Melanocyte of skin (primary cell): ENCODE data around the gene SMAD9. TPM values are rescaled to one million over a fixed set of nuclear protein-coding genes. Genes with fewer than 3 reads are reported as not detected.

Source experiments
- total RNA-seq, 2 donors: library from RNA; depleted of rRNA; stranded (reverse); fragments of >200 nt; gene quantifications; 2 replicates each; pipeline ENCODE4 v1.2.3, GENCODE V29; 2012

The SMAD9 gene
- under 1 TPM; 0.34 to 0.67 TPM for total RNA-seq

GRCh38 chr13:36919833-36920615, at the start of gene SMAD9:
Gene SMAD9, minus strand, starts transcription at chr13:36920238. Its CDS starts 40,549 bp downstream, at chr13:36879689.

DNA sequence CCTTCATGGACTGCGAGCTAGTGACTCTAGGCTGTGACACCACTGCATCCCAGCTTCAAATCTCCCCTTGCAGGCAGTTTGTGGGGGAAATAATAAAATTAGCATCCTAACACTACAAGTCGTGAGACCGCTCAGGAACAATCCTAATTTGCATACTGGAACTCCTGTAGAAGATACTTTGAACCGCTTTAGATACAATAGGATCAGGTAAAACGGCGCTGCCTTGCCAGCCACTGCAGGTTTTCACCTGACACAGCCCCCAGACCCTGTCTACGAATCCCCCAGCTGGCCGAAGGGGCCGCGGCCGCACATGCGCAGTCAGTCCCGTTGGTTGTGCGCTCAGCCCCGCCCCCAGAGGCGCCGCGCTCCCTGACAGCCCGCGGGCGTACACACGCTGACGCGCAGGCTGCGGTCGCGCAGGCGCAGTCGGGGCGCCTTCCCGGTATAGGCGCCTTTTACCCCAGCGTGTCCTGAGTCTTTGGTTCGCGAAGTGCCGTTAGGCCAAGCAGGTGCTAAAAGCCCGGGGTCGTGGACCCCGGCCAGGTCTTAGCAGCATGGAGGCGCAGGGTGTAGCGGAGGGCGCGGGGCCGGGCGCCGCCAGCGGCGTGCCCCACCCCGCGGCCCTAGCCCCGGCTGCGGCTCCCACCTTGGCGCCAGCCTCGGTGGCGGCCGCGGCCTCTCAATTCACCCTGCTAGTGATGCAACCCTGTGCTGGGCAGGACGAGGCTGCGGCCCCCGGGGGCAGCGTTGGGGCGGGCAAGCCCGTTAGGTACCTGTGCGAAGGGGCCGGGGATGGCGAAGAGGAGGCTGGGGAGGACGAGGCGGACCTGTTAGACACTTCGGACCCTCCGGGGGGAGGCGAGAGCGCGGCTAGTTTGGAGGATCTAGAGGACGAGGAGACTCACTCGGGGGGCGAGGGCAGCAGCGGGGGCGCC, 101.0 kb downstream of the SMAD9 start, which contains the start of gene RFXAP:
RFXAP (plus strand) TSS at position 419 of the 935 bp plus-strand sequence; CDS start at position 555, 136 bp downstream.

Other genes starting within 250 kb of the SMAD9 start
- gene SERTM1, start 246.2 kb downstream of the SMAD9 start, total RNA-seq = not detected
- gene RFXAP, start 101.0 kb downstream of the SMAD9 start, total RNA-seq = 1 to 10 TPM in 1 of 2 donors, under 1 TPM in 1; 1.00 to 1.7 TPM
- 10 to 100 TPM; 42.0 to 48.6 TPM for gene ALG5, start 79.1 kb upstream of the SMAD9 start, total RNA-seq
- gene EXOSC8, start 80.5 kb upstream of the SMAD9 start, total RNA-seq = 10 to 100 TPM; 23.4 to 56.3 TPM
- gene SUPT20H, start 139.4 kb upstream of the SMAD9 start, total RNA-seq = 10 to 100 TPM; 48.2 to 59.9 TPM
- not detected for gene CSNK1A1L, start 185.4 kb upstream of the SMAD9 start, total RNA-seq